GM19328 (cell line): Measurements from ENCODE around the gene KIF6.

Experiments
- ATAC-seq: cut with Tn5 transposase; IDR thresholded peaks from one replicate; pipeline ENCODE4 v1.9.1; 2021; ENCODE audit warnings: mild to moderate bottlenecking, moderate library complexity; ENCODE audit not compliant: unreplicated experiment

The KIF6 gene

DNA sequence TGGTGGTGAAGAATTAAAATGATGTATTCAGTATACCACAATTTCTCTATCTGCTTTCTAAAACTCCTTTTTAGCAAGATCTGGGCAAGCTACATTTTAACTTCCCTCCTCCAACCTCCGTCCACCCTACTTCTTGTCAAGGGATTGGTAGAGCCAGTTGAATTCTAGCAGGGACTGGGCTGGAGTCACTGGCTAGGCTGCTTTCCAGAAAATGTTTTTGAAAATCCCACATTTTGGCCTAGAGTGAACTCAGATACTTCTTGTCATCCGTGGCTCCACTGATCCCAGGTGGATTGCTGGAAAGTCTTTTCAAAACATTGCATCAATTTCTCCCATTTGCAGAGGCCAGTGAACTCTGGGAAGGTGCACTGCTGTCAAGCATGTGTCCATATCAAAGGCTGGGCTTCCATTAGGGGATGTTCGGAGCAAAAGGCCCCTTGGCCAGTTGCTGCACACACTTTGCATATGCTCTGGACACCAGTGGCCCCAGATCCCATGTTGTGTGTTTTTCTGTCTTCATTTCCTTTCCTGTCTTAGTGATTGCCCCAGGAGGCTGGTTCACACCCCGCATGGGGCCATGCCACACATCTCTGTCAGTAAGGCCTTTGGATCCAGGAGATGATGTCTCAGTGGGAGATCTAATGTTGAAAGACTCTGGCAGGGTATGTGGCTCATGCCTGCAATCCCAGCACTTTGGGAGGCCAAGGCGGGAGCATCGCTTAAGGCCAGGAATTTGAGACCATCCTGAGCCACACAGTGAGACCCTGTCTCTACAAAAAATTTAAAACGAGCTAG, 391.4 kb downstream of the KIF6 start:
- no peak for ATAC-seq

DNA sequence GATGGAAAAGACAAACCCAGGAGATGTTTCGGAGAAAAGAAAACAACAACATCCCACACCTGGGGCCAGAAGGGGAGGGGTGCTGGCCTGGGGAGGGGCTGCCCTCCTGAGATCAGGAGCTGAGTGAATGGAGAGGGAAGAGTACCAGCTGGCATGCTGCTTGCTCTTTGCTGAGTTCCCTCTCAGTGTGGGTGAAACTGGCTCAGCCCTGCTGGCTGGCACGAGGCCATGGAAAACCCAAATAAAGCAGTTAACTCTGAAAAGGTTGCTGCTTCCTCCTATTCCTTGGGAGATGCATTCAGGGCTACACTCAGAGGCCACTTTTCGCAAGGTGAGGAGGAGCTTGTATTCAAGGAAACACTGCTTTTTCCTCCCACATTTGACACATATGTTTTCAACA, 394.7 kb downstream of the KIF6 start:
- ATAC-seq: no peak

DNA sequence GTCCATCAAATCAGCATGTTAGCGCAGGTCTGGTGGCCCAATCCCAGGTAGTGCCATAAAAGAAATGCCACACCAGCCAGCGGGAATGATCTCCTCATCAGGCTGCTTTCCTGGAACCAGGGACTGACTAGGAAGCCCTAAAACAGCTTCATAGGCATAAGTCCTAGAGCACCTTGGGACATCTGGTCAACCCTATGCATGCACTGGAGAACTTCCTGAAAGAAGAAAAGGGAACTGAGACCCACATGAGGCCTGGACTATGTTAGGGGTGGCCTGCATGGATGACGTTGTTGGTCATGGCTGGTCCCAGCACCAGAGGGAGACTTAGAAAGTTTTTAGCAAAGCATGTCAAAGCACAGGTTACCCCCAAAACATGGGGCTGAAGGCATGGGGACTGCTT, 395.2 kb downstream of the KIF6 start:
- no peak for ATAC-seq

DNA sequence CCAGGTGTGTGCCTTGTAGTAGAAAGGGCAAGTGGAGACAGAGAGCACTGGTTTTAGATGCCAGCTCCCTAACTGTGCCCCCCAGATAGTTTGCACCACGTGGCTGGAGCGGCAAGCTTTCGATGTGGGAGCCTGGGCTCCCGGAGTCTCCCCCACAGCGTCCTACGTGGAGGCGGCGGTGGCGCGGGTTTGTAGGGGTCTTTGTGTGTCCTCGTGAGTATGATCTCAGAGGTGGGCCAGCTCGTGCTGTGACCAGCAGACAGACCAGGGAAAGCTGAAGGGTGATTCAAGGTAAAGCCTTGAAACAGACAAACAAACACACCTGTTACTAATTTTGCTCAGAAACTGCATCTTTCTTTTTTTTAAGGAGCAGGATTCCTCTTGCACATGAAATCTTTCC, 397.1 kb downstream of the KIF6 start:
- no peak for ATAC-seq

- no peak for ATAC-seq
Measured at GRCh38 chr6:39327507-39327906, 397.7 kb downstream of the KIF6 start.

- ATAC-seq: no peak
Measured at GRCh38 chr6:39322306-39322850, 402.8 kb downstream of the KIF6 start, which contains the start of gene KCNK16. Gene KCNK16 (minus strand): TSS chr6:39322702. CDS start chr6:39322540, 162 bp downstream.

DNA sequence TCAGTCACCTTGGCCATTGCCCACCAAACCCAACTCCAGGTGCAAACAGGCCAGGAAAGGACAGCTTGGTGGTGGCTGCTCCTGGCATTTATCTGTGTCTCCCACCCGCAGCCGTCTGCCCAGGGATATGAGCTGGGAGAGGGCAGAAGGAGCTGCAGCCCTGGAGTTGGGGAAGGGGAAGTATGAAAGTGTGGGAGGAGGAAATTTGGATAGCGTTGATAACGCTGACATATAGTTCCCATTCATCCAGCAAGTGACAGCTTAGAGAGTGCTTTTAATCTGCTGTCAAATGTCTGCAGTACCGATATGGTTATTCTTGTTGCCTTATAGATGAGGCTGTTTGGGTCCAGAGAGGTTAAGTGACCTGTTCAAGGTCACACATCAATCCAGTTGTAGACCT, 403.4 kb downstream of the KIF6 start:
- no peak for ATAC-seq

- ATAC-seq: no peak
Measured at GRCh38 chr6:39320363-39320984, 404.7 kb downstream of the KIF6 start.

GRCh38 chr6:39319621-39320362, 405.4 kb downstream of the KIF6 start:
- ATAC-seq: no peak

GRCh38 chr6:39317256-39317655, 408.0 kb downstream of the KIF6 start:
- no peak for ATAC-seq

- no peak for ATAC-seq
Measured at GRCh38 chr6:39314273-39314795, 410.9 kb downstream of the KIF6 start, which contains the start of gene KCNK17. Gene KCNK17 (minus strand): TSS chr6:39314419. CDS start chr6:39314320, 99 bp downstream.

DNA sequence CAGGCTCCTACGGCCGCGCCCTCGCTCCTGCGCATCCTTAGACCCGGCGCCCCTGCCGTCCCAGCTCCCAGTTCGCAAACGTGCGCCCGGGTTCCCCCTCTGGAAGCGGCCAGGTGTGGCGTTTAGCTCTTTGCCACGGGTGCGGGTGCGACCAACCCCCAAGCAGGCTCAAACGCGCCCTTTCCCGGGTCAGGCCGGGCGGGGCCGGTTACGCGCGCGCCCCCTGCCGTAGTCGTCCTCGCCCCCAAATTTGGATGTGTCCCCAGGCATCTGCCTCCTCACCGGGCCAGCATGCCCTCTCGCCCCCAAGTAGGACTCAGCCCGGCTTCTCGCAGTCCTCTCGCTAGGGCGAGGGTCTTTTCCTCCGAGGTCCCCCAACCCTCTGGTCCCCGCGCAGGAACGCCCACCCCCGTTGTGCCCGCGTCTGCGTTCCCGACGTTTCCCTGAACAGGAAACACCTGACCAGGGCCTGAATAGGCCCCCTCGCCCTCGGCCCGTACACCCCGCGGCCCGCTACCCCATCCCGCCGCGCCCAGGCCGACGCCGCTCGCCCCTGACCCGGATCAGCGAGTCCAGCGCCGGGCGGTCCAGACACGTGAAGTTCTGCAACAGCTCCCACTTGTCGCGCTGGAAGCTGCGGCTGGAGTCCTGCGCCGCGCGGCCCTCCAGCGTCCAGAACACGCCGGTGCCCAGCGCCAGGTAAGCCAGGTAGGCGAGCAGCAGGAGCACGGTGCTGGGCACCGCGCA, 411.5 kb downstream of the KIF6 start:
- no peak for ATAC-seq

GRCh38 chr6:39312912-39313525, 412.2 kb downstream of the KIF6 start:
- ATAC-seq: no peak

GRCh38 chr6:39310542-39310941, 414.7 kb downstream of the KIF6 start:
- ATAC-seq: no peak

GRCh38 chr6:39309942-39310531, 415.2 kb downstream of the KIF6 start:
- ATAC-seq: no peak

GRCh38 chr6:39307462-39307861, 417.7 kb downstream of the KIF6 start:
- ATAC-seq: no peak

GRCh38 chr6:39304951-39305350, 420.3 kb downstream of the KIF6 start:
- no peak for ATAC-seq

- ATAC-seq: no peak
Measured at GRCh38 chr6:39303425-39304153, 421.6 kb downstream of the KIF6 start.
